Heart right ventricle (tissue), 16 donors: ENCODE data around the gene KRTAP10-2. TPM values are rescaled to one million over a fixed set of nuclear protein-coding genes. Genes with fewer than 3 reads are reported as not detected.
A peak's percentile ranks its signal among the peaks of the same experiment; 100 is the strongest.

Experiments
- ATAC-seq, 8 donors: fragments of 200-7000 bp; cut with Tn5 transposase; one replicate each; pipeline ENCODE4 v1.9.1; 2020; ENCODE audit warnings: mild to moderate bottlenecking in 8 of 8, moderate library complexity in 8 of 8, moderate number of reproducible peaks in 1 of 8
- DNase-seq, 2 donors: peaks; one replicate each; pipeline ENCODE4 v3.0.0-alpha.2; 2020
- H3K27ac ChIP-seq, 10 donors: fragments of 200-600 bp; sonication (generic) in 2 of 10; one replicate each; pipeline versions ENCODE4 v1.5.0 to v1.8.0; 2020 to 2022; ENCODE audit warnings: mild to moderate bottlenecking in 3 of 10
- H3K27me3 ChIP-seq, 7 donors: fragments of 200-600 bp; one replicate each; pipeline ENCODE4 v1.8.0; 2021 to 2022; ENCODE audit warnings: mild to moderate bottlenecking in 2 of 7
- H3K36me3 ChIP-seq, 9 donors: fragments of 200-600 bp; sonication (generic) in 1 of 9; one replicate each; pipeline versions ENCODE4 v1.5.0 to v1.8.0; 2020 to 2022; ENCODE audit warnings: mild to moderate bottlenecking in 2 of 9
- H3K4me1 ChIP-seq, 9 donors: fragments of 200-600 bp; sonication (generic) in 1 of 9; one replicate each; pipeline versions ENCODE4 v1.5.0 to v1.8.0; 2020 to 2022; ENCODE audit warnings: mild to moderate bottlenecking in 4 of 9
- H3K4me3 ChIP-seq, 10 donors: fragments of 200-600 bp; sonication (generic) in 2 of 10; one replicate each; pipeline versions ENCODE4 v1.5.0 to v1.8.0; 2020 to 2022; ENCODE audit warnings: mild to moderate bottlenecking in 7 of 10, moderate library complexity in 2 of 10
- H3K9me3 ChIP-seq, 11 donors: fragments of 200-600 bp in 10 of 11; sonication (generic) in 2 of 11; one replicate each; pipeline versions ENCODE4 v1.5.0 to v1.8.0; 2013 to 2022; ENCODE audit warnings: mild to moderate bottlenecking in 2 of 11, control low read depth in 1 of 11, moderate library complexity in 1 of 11
- CTCF ChIP-seq, 9 donors: fragments of 200-600 bp; sonication (generic) in 2 of 9; IDR thresholded peaks; one replicate each; pipeline versions ENCODE4 v1.5.0 to v1.8.0; 2021 to 2022; ENCODE audit warnings: antibody characterized with exemption in 9 of 9, mild to moderate bottlenecking in 5 of 9, moderate library complexity in 1 of 9
- WGBS, 2 donors: extraction: QIAGEN DNeasy Blood & Tissue Kit; methylation state at CpG; one replicate each; pipeline ENCODE4 v1.1.7; 2013; ENCODE audit warnings: inconsistent platforms in 1 of 2; 5-methylcytosine and 5-hydroxymethylcytosine counted together
- intact Hi-C, 10 donors: fragments of 100-400 bp; cut with DNase I; formaldehyde crosslinking; loops; one replicate each; pipeline versions ENCODE4 v1.11.1 to v1.14.2; 2022
- polyA plus RNA-seq, 2 donors: library from polyadenylated mRNA; stranded (reverse); fragments of 200-250 nt; gene quantifications; one replicate each; pipeline ENCODE4 v1.2.3, GENCODE V29; 2013
- total RNA-seq, 10 donors: library from RNA; stranded (reverse); fragmentation: NEBNext Ultra II Directional in 3 of 10; extraction: Animal tissue kit (Norgen Biotek cat#: 25700) in 3 of 10; gene quantifications; one replicate each; pipeline versions ENCODE4 v1.2.1 to v1.2.4, GENCODE V29; 2021 to 2023
- donor health status: Arrhythmogenic right ventricular cardiomyopathy.
- donor health status: ischemic (EF 13 %, LVEDD 7.1; RV severe dilation, severe dysfunction).
- donor health status: healthy with polysubstance abuse.
- donor health status: DM: no; HTN: yes; CAD: no.
- donor health status: DM: no; HTN: no; CAD: no.
- donor health status: ischemic (EF 25% LVEDD 6.9; RV normal size, moderate dysfunction).
- donor health status: ischemic (EF 25% LVEDD 5.7; RV mildly dilated, moderate dysfunction).
- donor health status: healthy.
- donor health status: DM: yes; HTN: yes; CAD: no.
- donor health status: Ischemic cardiomyopathy.
- donor health status: ischemic (EF 35%, LVEDD 5.7; RV mildly dilated, moderate dysfunction).
- donor health status: nonischemic (EF 11% LVEDD 7.7; RV severe dilation, severe dysfunction).
- donor health status: DM: yes; HTN: yes; CAD: no.
- donor health status: PGD.
- donor health status: ischemic (EF 29% LVEDD 5.4; RV normal size, mild dysfunction).
- donor health status: nonischemic (EF 23%, LVEDD 6.1; RV moderate dilation, normal function).

KRTAP10-2 gene
- total and polyA plus RNA-seq, 12 donors: not detected

GRCh38 chr21:44557491-44558328, 6.4 kb upstream of the KRTAP10-2 start:
- DNase-seq: no peak
- H3K4me1 ChIP-seq: no peaks in the 10 kb centered on the region
- H3K4me3 ChIP-seq: no peak overlapping the region
- intact Hi-C loops: loop anchor here in 1 of 10 donors (10.0 kb wide), 1 partner anchor 63 kb away; no protein-coding TSS in a partner anchor
- no peaks in the 10 kb centered on the region for H3K36me3 ChIP-seq
- TF ChIP-seq CTCF (IDR thresholded peaks at IDR 0.05): no peak
- peaks cover 0 to 53% (median 41%) of the 10 kb centered on the region in 7 donors for H3K27me3 ChIP-seq
- H3K9me3 ChIP-seq: peaks cover 0 to 28% (median 0%) of the 10 kb centered on the region in 11 donors
- ATAC-seq: no peak
- H3K27ac ChIP-seq: no peak overlapping the region
- 45 to 47% methylated on average over 30 of the region's 30 CpGs for WGBS, 2 donors

- 76 to 77% methylated on average over 9 of the region's 9 CpGs for WGBS, 2 donors
- intact Hi-C loops: loop anchor here in 1 of 10 donors (10.0 kb wide), 1 partner anchor 62 kb away; no protein-coding TSS in a partner anchor
- Histone ChIP-seq H3K36me3 (no peaks in the 10 kb centered on the region), H3K27me3 (peaks cover 0 to 61% (median 48%) of the 10 kb centered on the region in 7 donors), H3K27ac (no peak overlapping the region), H3K4me1 (no peaks in the 10 kb centered on the region), H3K4me3 (no peak overlapping the region), H3K9me3 (peaks cover 0 to 20% (median 0%) of the 10 kb centered on the region in 11 donors)
- TF ChIP-seq CTCF (IDR thresholded peaks at IDR 0.05): no peak
- ATAC-seq: no peak
- DNase-seq: no peak
Measured at GRCh38 chr21:44556879-44557278, 5.6 kb upstream of the KRTAP10-2 start.

GRCh38 chr21:44555200-44555875, 4.0 kb upstream of the KRTAP10-2 start:
- Histone ChIP-seq H3K4me1 (no peaks in the 10 kb centered on the region), H3K36me3 (no peaks in the 10 kb centered on the region), H3K27me3 (peaks cover 0 to 73% (median 57%) of the 10 kb centered on the region in 7 donors), H3K9me3 (peaks cover 0 to 13% (median 0%) of the 10 kb centered on the region in 11 donors), H3K4me3 (no peak overlapping the region), H3K27ac (no peak overlapping the region)
- TF ChIP-seq CTCF (IDR thresholded peaks at IDR 0.05): no peak
- intact Hi-C loops: loop anchor here in 1 of 10 donors (10.0 kb wide), 1 partner anchor 61 kb away; no protein-coding TSS in a partner anchor
- DNase-seq: no peak
- ATAC-seq: peak in 1 of 8 donors; percentile 38
- WGBS, 2 donors: 74 to 78% methylated on average over 13 of the region's 13 CpGs

GRCh38 chr21:44552681-44553080, 1.4 kb upstream of the KRTAP10-2 start:
- H3K36me3 ChIP-seq: no peaks in the 10 kb centered on the region
- H3K4me1 ChIP-seq: no peaks in the 10 kb centered on the region
- no peak overlapping the region for H3K27ac ChIP-seq
- peaks cover 0 to 7% (median 0%) of the 10 kb centered on the region in 11 donors for H3K9me3 ChIP-seq
- H3K4me3 ChIP-seq: no peak overlapping the region
- WGBS, 2 donors: 57% methylated on average over 13 of the region's 13 CpGs
- intact Hi-C loops: loop anchor here in 1 of 10 donors (10.0 kb wide), 1 partner anchor 58 kb away; no protein-coding TSS in a partner anchor
- no peak for DNase-seq
- no peak for ATAC-seq
- TF ChIP-seq CTCF (IDR thresholded peaks at IDR 0.05): no peak
- peaks cover 0 to 88% (median 63%) of the 10 kb centered on the region in 7 donors for H3K27me3 ChIP-seq
